Measurements from ENCODE around the gene APBB2. TPM values are rescaled to one million over a fixed set of nuclear protein-coding genes. Genes with fewer than 3 reads are reported as not detected.

APBB2 gene
- total RNA-seq, 1 experiment from 2014 or later: 46.0 TPM

DNA sequence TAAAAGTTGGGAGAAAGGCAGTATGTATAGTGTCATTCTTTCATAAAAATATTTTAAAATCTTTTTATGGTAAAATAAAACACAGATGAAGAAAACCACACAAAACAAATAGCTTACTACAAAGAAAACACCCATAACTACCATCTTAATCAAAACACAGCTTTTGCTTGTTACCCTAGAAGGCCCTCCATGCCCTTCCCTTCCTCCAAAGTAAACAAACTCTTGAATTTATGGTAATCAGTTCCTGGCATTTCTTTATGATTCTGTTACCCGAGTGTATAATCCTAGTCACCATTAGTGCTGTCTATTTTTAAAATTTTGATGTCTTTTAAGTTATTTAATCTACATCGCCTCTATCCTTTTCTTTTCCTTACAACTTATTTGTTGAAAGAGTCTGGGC lies 170.9 kb downstream of the APBB2 start:
- Histone ChIP-seq H4K20me1 (ENCODE audit: insufficient read depth) (no peaks in the 10 kb centered on the region), H3K4me1 (replicated peaks; ENCODE audit: insufficient read depth) (no peaks in the 10 kb centered on the region), H3K4me2 (no peak overlapping the region), H3K27me3 (ENCODE audit: insufficient read depth, low read depth) (no peaks in the 10 kb centered on the region), H3K9me3 (ENCODE audit: insufficient read depth, low read depth) (peaks cover 14% of the 10 kb centered on the region), H3F3A (ENCODE audit: insufficient read depth, low read depth) (no peaks in the 10 kb centered on the region; the same call in 1 of the 2 replicates), H3K36me3 (ENCODE audit: low read depth) (no peaks in the 10 kb centered on the region), H3K27ac (no peak overlapping the region), H2AFZ (no peak overlapping the region), H3K9me2 (ENCODE audit: insufficient read depth) (no peaks in the 10 kb centered on the region), H3K79me2 (ENCODE audit: low read depth) (no peaks in the 10 kb centered on the region), H3K4me3 (no peak overlapping the region)
- no peak for DNase-seq
- BruUV-seq (replicated peaks): no TSS peak
- TF ChIP-seq EZH2 (IDR thresholded peaks at IDR 0.05; ENCODE audit: low read depth) (no peak), CTCF (conservative IDR thresholded peaks at IDR 0.05) (no peak)
- CTCF ChIA-PET: interaction anchor here (0.6 kb wide), 1 partner anchor 90 kb away, joined by 3 read pairs; no protein-coding TSS in a partner anchor
- POLR2A ChIA-PET (ENCODE audit: unreplicated experiment): no interaction called here
- intact Hi-C loops (cut with micrococcal nuclease; ENCODE audit: unreplicated experiment): no loop called here

DNA sequence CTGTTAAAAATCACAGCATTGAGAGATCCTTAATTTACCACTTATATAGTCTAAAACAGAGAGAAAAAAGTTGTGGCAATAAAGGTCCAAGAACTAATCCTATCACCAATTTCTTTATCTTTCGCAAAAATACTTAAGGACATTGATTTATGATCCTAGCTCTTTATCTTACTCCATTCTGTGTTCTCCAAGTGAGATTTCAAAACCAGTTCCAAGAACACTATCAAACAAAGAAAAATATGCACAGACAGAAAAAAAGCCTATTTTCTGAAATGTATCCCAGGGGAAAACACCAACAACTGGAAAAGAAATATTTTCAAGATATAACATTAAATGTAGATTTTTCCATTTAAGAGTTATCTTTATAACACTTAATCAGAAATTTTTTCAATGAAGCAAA lies 172.8 kb downstream of the APBB2 start:
- H3K4me1 ChIP-seq (replicated peaks; ENCODE audit: insufficient read depth): no peaks in the 10 kb centered on the region
- no peak for DNase-seq
- H3K27me3 ChIP-seq (ENCODE audit: insufficient read depth, low read depth): no peaks in the 10 kb centered on the region
- H3K4me3 ChIP-seq: no peak overlapping the region
- BruUV-seq (replicated peaks): no TSS peak
- intact Hi-C loops (cut with micrococcal nuclease; ENCODE audit: unreplicated experiment): no loop called here
- H3K36me3 ChIP-seq (ENCODE audit: low read depth): no peaks in the 10 kb centered on the region
- H3K79me2 ChIP-seq (ENCODE audit: low read depth): no peaks in the 10 kb centered on the region
- ChIA-PET CTCF (no interaction called here), POLR2A (ENCODE audit: unreplicated experiment) (no interaction called here)
- H3K9me3 ChIP-seq (ENCODE audit: insufficient read depth, low read depth): peaks cover 14% of the 10 kb centered on the region
- no peak overlapping the region for H3K4me2 ChIP-seq
- no peaks in the 10 kb centered on the region for H3K9me2 ChIP-seq (ENCODE audit: insufficient read depth)
- H3F3A ChIP-seq (ENCODE audit: insufficient read depth, low read depth): no peaks in the 10 kb centered on the region; the same call in 1 of the 2 replicates
- no peak overlapping the region for H3K27ac ChIP-seq
- TF ChIP-seq EZH2 (IDR thresholded peaks at IDR 0.05; ENCODE audit: low read depth) (no peak), CTCF (conservative IDR thresholded peaks at IDR 0.05) (no peak)
- no peaks in the 10 kb centered on the region for H4K20me1 ChIP-seq (ENCODE audit: insufficient read depth)
- H2AFZ ChIP-seq: no peak overlapping the region

DNA sequence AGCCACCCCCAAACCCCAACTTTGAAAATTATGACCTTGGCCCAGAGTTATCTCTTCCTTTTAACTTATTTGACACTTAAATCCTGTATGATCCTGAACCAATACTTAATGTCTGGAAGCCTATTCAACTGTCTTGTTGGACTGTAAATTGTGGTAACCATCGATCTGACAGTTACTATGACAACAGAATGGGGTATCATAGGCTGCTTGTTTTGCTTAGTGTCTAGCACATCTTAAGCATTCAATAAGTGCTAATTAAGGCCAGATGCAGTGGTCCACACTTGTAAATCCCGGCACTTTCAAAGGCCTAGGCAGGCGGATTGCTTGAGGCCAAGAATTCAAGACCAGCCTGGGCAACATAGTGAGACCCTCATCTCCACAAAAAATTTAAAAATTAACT lies 175.0 kb downstream of the APBB2 start:
- H3K36me3 ChIP-seq (ENCODE audit: low read depth): no peaks in the 10 kb centered on the region
- H2AFZ ChIP-seq: no peak overlapping the region
- H3K27ac ChIP-seq: no peak overlapping the region
- H3K4me2 ChIP-seq: no peak overlapping the region
- H3K9me3 ChIP-seq (ENCODE audit: insufficient read depth, low read depth): peaks cover 9% of the 10 kb centered on the region
- H3F3A ChIP-seq (ENCODE audit: insufficient read depth, low read depth): no peaks in the 10 kb centered on the region; the same call in 1 of the 2 replicates
- H3K4me1 ChIP-seq (replicated peaks; ENCODE audit: insufficient read depth): no peaks in the 10 kb centered on the region
- no peaks in the 10 kb centered on the region for H3K9me2 ChIP-seq (ENCODE audit: insufficient read depth)
- H4K20me1 ChIP-seq (ENCODE audit: insufficient read depth): no peaks in the 10 kb centered on the region
- ChIA-PET POLR2A (ENCODE audit: unreplicated experiment) (no interaction called here), CTCF (no interaction called here)
- intact Hi-C loops (cut with micrococcal nuclease; ENCODE audit: unreplicated experiment): no loop called here
- no peak overlapping the region for H3K4me3 ChIP-seq
- DNase-seq: no peak
- BruUV-seq (replicated peaks): no TSS peak
- no peaks in the 10 kb centered on the region for H3K79me2 ChIP-seq (ENCODE audit: low read depth)
- TF ChIP-seq CTCF (conservative IDR thresholded peaks at IDR 0.05): no peak
- TF ChIP-seq EZH2 (IDR thresholded peaks at IDR 0.05; ENCODE audit: low read depth): no peak
- H3K27me3 ChIP-seq (ENCODE audit: insufficient read depth, low read depth): no peaks in the 10 kb centered on the region
